HG02642 (cell line): ENCODE data around the gene COL27A1.

ENCODE experiments used
- ATAC-seq: cut with Tn5 transposase; IDR thresholded peaks from one replicate; pipeline ENCODE4 v1.9.1; 2021; ENCODE audit warnings: mild to moderate bottlenecking; ENCODE audit not compliant: unreplicated experiment, poor library complexity

COL27A1 gene

GRCh38 chr9:114141553-114142402, 13.6 kb upstream of the COL27A1 start:
- ATAC-seq, result no peak

GRCh38 chr9:114143234-114143633, 12.1 kb upstream of the COL27A1 start:
- no peak for ATAC-seq

GRCh38 chr9:114146735-114147134, 8.6 kb upstream of the COL27A1 start:
- ATAC-seq, result no peak

GRCh38 chr9:114149181-114149580, 6.2 kb upstream of the COL27A1 start:
- ATAC-seq, result no peak

GRCh38 chr9:114149765-114150340, 5.5 kb upstream of the COL27A1 start:
- no peak for ATAC-seq

- ATAC-seq, result no peak
Measured at GRCh38 chr9:114150608-114151007, 4.7 kb upstream of the COL27A1 start.

GRCh38 chr9:114151426-114151956, 3.8 kb upstream of the COL27A1 start:
- no peak for ATAC-seq

GRCh38 chr9:114153761-114154599, 1.4 kb upstream of the COL27A1 start:
- no peak for ATAC-seq

- ATAC-seq, result no peak
Measured at GRCh38 chr9:114154600-114155102, 686 bp upstream of the COL27A1 start.

- ATAC-seq, result no peak
Measured at GRCh38 chr9:114155995-114156656, 789 bp downstream of the COL27A1 start.

- no peak for ATAC-seq
Measured at GRCh38 chr9:114156657-114157421, 1.5 kb downstream of the COL27A1 start.

GRCh38 chr9:114157516-114158176, 2.3 kb downstream of the COL27A1 start:
- ATAC-seq, result no peak

GRCh38 chr9:114158482-114159130, 3.3 kb downstream of the COL27A1 start:
- ATAC-seq, result no peak

- no peak for ATAC-seq
Measured at GRCh38 chr9:114159691-114160090, 4.4 kb downstream of the COL27A1 start.

- ATAC-seq, result no peak
Measured at GRCh38 chr9:114161513-114161912, 6.2 kb downstream of the COL27A1 start.

- ATAC-seq, result no peak
Measured at GRCh38 chr9:114163517-114163951, 8.2 kb downstream of the COL27A1 start.

- ATAC-seq, result no peak
Measured at GRCh38 chr9:114164191-114164794, 9.0 kb downstream of the COL27A1 start.
